ENCODE measurements around the gene SUB1. TPM values are rescaled to one million over a fixed set of nuclear protein-coding genes. Genes with fewer than 3 reads are reported as not detected.

Gene SUB1
- total RNA-seq, 2 donors from 2014 or later: 145 to 209 TPM

DNA sequence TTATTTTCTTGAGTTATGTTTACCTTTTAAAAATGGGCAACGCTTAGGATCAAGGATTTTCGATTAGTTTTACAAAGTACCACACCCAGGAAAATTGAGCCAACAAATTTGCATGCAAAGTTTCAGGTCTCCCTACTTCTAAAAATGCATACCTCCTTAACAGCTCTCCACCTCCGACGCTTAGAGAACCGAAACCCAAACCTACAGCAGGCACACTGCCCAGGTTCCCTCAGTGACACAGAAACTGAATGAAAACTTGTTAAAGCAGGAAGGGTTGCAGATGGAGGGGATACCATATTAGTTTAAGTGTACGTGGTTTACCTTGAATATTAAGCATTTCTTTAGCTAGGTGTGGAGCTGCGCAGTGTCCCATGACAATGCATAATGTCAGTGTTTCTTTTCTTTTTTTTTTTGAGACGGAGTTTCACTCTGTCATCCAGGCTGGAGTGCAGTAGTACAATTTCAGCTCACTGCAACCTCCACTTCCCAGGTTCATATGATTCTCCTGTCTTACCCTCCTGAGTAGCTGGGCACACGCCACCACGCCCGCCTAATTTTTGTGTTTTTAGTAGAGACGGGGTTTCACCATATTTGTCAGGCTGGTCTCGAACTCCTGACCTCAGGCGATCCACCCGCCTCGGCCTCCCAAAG lies 1.6 kb upstream of the SUB1 start:
- H3K9me3 ChIP-seq: no peaks in the 10 kb centered on the region
- H3K36me3 ChIP-seq: peaks cover under 1% of the 10 kb centered on the region
- H3K27me3 ChIP-seq: no peaks in the 10 kb centered on the region
- TF ChIP-seq, protein P1, sequence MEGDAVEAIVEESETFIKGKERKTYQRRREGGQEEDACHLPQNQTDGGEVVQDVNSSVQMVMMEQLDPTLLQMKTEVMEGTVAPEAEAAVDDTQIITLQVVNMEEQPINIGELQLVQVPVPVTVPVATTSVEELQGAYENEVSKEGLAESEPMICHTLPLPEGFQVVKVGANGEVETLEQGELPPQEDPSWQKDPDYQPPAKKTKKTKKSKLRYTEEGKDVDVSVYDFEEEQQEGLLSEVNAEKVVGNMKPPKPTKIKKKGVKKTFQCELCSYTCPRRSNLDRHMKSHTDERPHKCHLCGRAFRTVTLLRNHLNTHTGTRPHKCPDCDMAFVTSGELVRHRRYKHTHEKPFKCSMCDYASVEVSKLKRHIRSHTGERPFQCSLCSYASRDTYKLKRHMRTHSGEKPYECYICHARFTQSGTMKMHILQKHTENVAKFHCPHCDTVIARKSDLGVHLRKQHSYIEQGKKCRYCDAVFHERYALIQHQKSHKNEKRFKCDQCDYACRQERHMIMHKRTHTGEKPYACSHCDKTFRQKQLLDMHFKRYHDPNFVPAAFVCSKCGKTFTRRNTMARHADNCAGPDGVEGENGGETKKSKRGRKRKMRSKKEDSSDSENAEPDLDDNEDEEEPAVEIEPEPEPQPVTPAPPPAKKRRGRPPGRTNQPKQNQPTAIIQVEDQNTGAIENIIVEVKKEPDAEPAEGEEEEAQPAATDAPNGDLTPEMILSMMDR (IDR thresholded peaks at IDR 0.05): no peak
- no peak overlapping the region for H3K4me3 ChIP-seq
- no peak for DNase-seq (ENCODE audit: low spot score)
- peaks cover 0 to 22% of the 10 kb centered on the region in 2 donors for H3K4me1 ChIP-seq
- H3K27ac ChIP-seq: no peak overlapping the region

DNA sequence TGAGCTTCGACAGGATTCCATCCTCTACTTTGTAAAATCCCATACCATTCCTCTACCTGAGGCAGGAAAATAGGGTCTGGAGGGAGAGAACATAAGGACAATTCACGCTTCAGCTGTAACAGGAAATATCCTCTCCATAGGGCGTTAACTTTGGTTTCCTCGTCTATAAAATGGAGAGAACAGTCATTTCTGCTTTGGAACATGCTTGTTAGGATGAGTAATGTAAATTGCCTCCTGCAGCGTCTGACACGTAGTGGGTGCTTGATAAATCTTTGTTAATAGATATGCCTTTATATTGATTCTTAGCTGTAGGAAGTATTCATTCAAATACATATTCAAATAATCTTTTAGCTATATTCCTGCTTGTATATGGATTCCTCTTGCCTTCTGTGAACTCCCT lies 711 bp upstream of the SUB1 start:
- H3K36me3 ChIP-seq: peaks cover 9% of the 10 kb centered on the region
- H3K4me3 ChIP-seq: no peak overlapping the region
- H3K9me3 ChIP-seq: no peaks in the 10 kb centered on the region
- H3K27ac ChIP-seq: no peak overlapping the region
- TF ChIP-seq, protein P1 (IDR thresholded peaks at IDR 0.05): no peak
- DNase-seq (ENCODE audit: low spot score): no peak
- H3K4me1 ChIP-seq: peaks cover 0 to 22% of the 10 kb centered on the region in 2 donors
- no peaks in the 10 kb centered on the region for H3K27me3 ChIP-seq

DNA sequence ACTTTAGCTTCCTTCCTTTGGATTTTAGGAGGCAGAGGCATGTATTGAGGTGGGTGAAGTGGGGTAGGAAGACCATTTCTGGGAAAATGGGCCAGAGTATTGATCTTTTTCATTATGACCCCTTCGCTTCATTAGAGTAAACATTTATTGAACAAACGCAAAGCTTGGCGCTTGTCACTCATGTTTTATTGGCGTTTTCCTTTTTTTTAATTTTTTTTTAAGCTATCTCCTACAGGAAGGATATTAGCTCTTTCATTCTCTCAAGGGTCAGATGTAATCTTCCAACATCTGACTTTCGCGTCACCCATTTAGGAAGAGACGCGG lies 273 bp upstream of the SUB1 start:
- TF ChIP-seq, protein P1 (IDR thresholded peaks at IDR 0.05): no peak
- Histone ChIP-seq H3K4me3 (peak overlapping the region; percentile 86 to 99), H3K27ac (peak overlapping the region; percentile 98 to 100), H3K36me3 (peaks cover 9% of the 10 kb centered on the region), H3K27me3 (no peaks in the 10 kb centered on the region), H3K4me1 (peaks cover 0 to 22% of the 10 kb centered on the region in 2 donors), H3K9me3 (no peaks in the 10 kb centered on the region)
- DNase-seq (ENCODE audit: low spot score): no peak

DNA sequence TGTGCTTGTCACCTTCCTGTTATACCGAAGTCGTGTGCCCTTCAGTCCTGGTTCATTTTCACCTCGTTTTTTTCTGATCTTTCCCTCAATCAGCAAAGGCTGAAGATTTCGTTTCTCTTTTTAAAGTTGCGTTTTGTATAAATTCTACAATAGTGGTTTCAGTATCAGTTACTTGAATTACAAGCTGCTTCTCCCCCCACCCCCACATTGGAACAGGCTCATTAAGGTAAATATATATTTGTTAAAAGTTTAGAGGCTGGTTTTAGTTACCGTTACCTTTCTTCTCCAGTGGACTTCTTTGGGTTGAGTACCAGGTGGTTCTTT lies 881 bp downstream of the SUB1 start:
- Histone ChIP-seq H3K4me3 (peak overlapping the region; percentile 86 to 99), H3K4me1 (peaks cover 0 to 22% of the 10 kb centered on the region in 2 donors), H3K27ac (peak overlapping the region; percentile 98 to 100), H3K9me3 (no peaks in the 10 kb centered on the region), H3K27me3 (no peaks in the 10 kb centered on the region), H3K36me3 (peaks cover 15% of the 10 kb centered on the region)
- TF ChIP-seq, protein P1 (IDR thresholded peaks at IDR 0.05): no peak
- no peak for DNase-seq (ENCODE audit: low spot score)

DNA sequence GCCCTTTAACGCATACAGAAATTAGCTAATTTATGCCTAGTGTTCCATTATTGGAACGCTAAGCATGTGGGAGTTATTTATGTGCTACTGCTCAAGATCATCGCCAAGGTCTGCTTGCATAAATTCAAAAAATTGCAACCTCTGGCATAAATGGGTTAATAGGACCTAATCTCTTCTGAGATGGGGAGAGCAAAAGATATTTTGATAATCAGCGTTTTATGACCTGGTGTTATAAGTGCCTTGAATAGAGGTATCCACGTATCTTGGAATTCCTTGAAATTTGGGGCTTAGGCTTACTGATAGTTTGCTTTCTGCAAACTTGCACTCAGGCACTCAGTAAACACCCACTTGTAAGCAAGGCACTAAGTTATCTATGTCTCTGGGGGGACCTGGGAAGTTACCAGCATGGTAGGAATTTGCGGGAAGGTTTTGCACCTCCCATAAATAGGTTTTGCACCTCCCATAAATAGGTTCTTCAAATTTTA lies 1.8 kb downstream of the SUB1 start:
- DNase-seq (ENCODE audit: low spot score): no peak
- peak overlapping the region in 1 of 2 donors; percentile 99 for H3K4me3 ChIP-seq
- no peaks in the 10 kb centered on the region for H3K9me3 ChIP-seq
- no peaks in the 10 kb centered on the region for H3K27me3 ChIP-seq
- H3K36me3 ChIP-seq: peaks cover 23% of the 10 kb centered on the region
- TF ChIP-seq, protein P1 (IDR thresholded peaks at IDR 0.05): no peak
- peak overlapping the region; percentile 98 to 100 for H3K27ac ChIP-seq
- H3K4me1 ChIP-seq: peaks cover 0 to 22% of the 10 kb centered on the region in 2 donors

DNA sequence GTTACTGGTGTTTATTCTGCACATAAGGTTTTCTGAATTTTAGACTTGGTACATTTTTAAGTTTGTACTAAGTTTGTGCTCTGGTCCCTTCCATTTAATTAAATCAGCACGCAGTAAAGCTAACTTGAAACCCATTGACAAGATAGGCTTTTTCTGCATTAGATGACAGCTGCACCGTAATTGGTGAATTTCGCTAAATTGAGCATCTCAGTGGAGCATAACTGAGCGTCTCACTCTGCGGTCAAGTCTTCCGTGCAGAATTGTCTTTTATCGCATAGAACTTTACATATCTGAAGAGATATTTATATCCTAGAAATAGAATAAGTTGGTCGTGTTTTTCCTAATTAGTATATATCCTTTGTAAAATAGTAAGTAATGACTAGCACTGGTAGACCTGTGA lies 4.1 kb downstream of the SUB1 start:
- H3K4me1 ChIP-seq: peaks cover 0 to 22% of the 10 kb centered on the region in 2 donors
- H3K9me3 ChIP-seq: no peaks in the 10 kb centered on the region
- TF ChIP-seq, protein P1 (IDR thresholded peaks at IDR 0.05): no peak
- no peaks in the 10 kb centered on the region for H3K27me3 ChIP-seq
- peaks cover 46% of the 10 kb centered on the region for H3K36me3 ChIP-seq
- H3K4me3 ChIP-seq: no peak overlapping the region
- no peak for DNase-seq (ENCODE audit: low spot score)
- H3K27ac ChIP-seq: no peak overlapping the region
